GM12878 (cell line): Measurements from ENCODE around the gene RHNO1.

Experiments
- EP300 ChIP-seq, 2 experiments: fragments of 150-350 bp in 1 of 2; IDR thresholded peaks; 2 replicates each; pipeline ENCODE4 v1.6.1; 2011 to 2012; ENCODE audit warnings: low read depth in 2 of 2, low read length in 2 of 2, borderline replicate concordance in 1 of 2, improper control_type of control experiment in 1 of 2, inconsistent platforms in 1 of 2; ENCODE audit not compliant: control insufficient read depth in 1 of 2
- NFYA ChIP-seq: IDR thresholded peaks from 2 replicates; pipeline ENCODE4 v1.6.1; 2011; ENCODE audit warnings: low read depth, mild to moderate bottlenecking, low read length, improper control_type of control experiment, borderline replicate concordance
- SMC3 ChIP-seq: IDR thresholded peaks from 2 replicates; pipeline ENCODE4 v1.6.1; 2011; ENCODE audit warnings: low read length, improper control_type of control experiment, borderline replicate concordance
- TF ChIP-seq, protein P1 (sequence below), 3 experiments: IDR thresholded peaks in 2 of 3; conservative IDR thresholded peaks in 1 of 3; 2 replicates each; pipeline ENCODE4 v1.5.1; 2011; ENCODE audit warnings: low read depth in 3 of 3, low read length in 3 of 3, mild to moderate bottlenecking in 3 of 3, control low read depth in 2 of 3, moderate library complexity in 2 of 3, inconsistent platforms in 1 of 3, mixed read lengths in 1 of 3; ENCODE audit not compliant: control insufficient read depth in 2 of 3, insufficient read depth in 1 of 3; ENCODE audit errors: extremely low read depth in 1 of 3
- TF ChIP-seq, protein P2 (sequence below): IDR thresholded peaks from 2 replicates; pipeline ENCODE4 v1.6.1; 2011; ENCODE audit warnings: borderline replicate concordance, low read depth, mild to moderate bottlenecking, moderate library complexity, mixed read lengths, low read length; ENCODE audit not compliant: insufficient read depth; ENCODE audit errors: extremely low read length

DNA sequence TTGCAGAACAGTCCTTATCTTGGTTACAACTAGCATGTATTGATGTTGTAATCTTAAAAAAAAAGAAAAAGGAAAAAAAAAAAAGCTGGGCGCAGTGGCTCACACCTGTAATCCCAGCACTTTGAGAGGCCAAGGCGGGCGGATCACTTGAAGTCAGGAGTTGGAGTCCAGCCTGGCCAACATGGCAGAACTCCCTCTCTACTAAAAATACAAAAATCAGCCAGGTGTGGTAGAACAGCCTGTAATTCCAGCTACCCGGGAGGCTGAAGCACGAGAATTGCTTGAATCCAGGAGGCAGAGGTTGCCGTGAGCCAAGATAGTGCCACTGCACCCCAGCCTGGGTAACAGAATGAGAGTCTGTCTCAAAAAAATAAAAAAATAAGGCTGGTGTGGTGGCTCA, 56.6 kb downstream of the RHNO1 start:
- TF ChIP-seq, protein P1, sequence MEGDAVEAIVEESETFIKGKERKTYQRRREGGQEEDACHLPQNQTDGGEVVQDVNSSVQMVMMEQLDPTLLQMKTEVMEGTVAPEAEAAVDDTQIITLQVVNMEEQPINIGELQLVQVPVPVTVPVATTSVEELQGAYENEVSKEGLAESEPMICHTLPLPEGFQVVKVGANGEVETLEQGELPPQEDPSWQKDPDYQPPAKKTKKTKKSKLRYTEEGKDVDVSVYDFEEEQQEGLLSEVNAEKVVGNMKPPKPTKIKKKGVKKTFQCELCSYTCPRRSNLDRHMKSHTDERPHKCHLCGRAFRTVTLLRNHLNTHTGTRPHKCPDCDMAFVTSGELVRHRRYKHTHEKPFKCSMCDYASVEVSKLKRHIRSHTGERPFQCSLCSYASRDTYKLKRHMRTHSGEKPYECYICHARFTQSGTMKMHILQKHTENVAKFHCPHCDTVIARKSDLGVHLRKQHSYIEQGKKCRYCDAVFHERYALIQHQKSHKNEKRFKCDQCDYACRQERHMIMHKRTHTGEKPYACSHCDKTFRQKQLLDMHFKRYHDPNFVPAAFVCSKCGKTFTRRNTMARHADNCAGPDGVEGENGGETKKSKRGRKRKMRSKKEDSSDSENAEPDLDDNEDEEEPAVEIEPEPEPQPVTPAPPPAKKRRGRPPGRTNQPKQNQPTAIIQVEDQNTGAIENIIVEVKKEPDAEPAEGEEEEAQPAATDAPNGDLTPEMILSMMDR (IDR thresholded peaks at IDR 0.05 in 2 of 3, conservative IDR thresholded peaks at IDR 0.05 in 1 of 3; ENCODE audit: control insufficient read depth in 2 of 3, extremely low read depth in 1 of 3, insufficient read depth in 1 of 3, low read depth in 3 of 3, low read length in 3 of 3) = no peak
- TF ChIP-seq, protein P2, sequence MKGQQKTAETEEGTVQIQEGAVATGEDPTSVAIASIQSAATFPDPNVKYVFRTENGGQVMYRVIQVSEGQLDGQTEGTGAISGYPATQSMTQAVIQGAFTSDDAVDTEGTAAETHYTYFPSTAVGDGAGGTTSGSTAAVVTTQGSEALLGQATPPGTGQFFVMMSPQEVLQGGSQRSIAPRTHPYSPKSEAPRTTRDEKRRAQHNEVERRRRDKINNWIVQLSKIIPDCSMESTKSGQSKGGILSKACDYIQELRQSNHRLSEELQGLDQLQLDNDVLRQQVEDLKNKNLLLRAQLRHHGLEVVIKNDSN = no peak
- TF ChIP-seq NFYA (no peak), SMC3 (no peak), EP300 (IDR thresholded peaks at IDR 0.05; ENCODE audit: borderline replicate concordance in 1 of 2, control insufficient read depth in 1 of 2, low read depth in 2 of 2, low read length in 2 of 2) (no peak)
